ENCODE results near the gene RALGPS1.

DNA sequence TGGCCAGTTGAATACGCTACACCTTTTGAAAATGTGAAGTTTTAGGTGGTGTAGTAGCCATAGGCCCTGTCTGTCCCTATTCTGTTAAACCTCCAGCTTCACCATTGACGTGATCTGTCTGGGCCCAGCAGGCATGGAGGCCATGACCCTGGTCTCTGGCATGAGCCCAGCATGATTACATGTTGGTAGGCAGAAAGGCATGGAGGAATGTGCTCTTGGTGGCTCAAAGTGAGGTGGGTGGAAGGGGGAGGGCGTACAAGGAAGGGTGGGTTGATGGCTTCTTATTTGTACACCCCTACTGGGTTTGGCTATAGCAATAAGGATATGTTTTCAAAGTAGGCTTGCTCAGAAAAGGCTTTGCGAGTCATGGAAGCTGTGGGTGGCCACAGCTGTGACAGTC, 23.7 kb downstream of the RALGPS1 start:
- TF ChIP-seq, protein P1, sequence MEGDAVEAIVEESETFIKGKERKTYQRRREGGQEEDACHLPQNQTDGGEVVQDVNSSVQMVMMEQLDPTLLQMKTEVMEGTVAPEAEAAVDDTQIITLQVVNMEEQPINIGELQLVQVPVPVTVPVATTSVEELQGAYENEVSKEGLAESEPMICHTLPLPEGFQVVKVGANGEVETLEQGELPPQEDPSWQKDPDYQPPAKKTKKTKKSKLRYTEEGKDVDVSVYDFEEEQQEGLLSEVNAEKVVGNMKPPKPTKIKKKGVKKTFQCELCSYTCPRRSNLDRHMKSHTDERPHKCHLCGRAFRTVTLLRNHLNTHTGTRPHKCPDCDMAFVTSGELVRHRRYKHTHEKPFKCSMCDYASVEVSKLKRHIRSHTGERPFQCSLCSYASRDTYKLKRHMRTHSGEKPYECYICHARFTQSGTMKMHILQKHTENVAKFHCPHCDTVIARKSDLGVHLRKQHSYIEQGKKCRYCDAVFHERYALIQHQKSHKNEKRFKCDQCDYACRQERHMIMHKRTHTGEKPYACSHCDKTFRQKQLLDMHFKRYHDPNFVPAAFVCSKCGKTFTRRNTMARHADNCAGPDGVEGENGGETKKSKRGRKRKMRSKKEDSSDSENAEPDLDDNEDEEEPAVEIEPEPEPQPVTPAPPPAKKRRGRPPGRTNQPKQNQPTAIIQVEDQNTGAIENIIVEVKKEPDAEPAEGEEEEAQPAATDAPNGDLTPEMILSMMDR (IDR thresholded peaks at IDR 0.05 in 8 of 11, conservative IDR thresholded peaks at IDR 0.05 in 3 of 11), result no peak
- no peak for TF ChIP-seq POLR2A (IDR thresholded peaks at IDR 0.05)
- no peak for TF ChIP-seq POLR2AphosphoS5 (IDR thresholded peaks at IDR 0.05)
